Measurements from ENCODE around the gene CDH15. TPM values are rescaled to one million over a fixed set of nuclear protein-coding genes. Genes with fewer than 3 reads are reported as not detected.

CDH15 gene
- total RNA-seq, 4 donors from 2014 or later = 0.84 to 8.1 (median 1.9) TPM

DNA sequence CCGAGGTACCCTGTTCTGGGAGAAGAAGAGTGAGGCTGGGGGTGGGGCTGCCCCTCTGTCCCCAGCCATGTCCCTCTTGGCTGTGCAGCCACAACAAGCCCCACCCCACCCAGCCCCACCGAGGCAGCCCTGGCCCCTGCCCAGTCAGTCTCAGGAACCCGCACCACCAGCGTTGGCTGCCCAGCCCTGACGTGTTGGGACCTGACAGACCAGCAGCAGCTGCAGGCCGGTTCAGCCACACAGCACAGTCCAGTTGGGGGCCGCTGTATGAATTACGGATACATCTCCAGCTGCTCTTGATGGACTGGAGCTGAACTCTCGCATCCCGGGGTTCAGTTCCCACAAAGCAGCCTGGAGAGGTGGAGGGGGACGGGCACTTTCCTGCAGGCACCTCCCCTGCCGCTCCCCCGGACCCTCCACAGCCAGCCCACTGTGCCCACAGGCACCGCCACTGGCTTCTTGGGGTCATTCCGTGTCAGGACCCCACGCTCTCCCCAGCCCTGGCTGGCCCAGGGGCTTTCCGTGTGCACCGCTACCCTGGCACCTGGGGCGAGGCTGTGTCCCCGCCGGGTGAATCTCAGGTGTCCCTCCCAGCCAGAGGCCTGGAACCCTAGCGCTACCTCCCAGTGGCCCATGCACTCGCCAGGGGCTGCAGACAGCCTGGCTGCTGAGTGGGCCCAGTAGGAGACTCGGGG is 7.1 kb downstream of the CDH15 start:
- DNase-seq (ENCODE audit: low spot score in 2 of 2) = no peak
- no peak for TF ChIP-seq EP300 (IDR thresholded peaks at IDR 0.05)
- TF ChIP-seq, protein P1, sequence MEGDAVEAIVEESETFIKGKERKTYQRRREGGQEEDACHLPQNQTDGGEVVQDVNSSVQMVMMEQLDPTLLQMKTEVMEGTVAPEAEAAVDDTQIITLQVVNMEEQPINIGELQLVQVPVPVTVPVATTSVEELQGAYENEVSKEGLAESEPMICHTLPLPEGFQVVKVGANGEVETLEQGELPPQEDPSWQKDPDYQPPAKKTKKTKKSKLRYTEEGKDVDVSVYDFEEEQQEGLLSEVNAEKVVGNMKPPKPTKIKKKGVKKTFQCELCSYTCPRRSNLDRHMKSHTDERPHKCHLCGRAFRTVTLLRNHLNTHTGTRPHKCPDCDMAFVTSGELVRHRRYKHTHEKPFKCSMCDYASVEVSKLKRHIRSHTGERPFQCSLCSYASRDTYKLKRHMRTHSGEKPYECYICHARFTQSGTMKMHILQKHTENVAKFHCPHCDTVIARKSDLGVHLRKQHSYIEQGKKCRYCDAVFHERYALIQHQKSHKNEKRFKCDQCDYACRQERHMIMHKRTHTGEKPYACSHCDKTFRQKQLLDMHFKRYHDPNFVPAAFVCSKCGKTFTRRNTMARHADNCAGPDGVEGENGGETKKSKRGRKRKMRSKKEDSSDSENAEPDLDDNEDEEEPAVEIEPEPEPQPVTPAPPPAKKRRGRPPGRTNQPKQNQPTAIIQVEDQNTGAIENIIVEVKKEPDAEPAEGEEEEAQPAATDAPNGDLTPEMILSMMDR (IDR thresholded peaks at IDR 0.05) = no peak
- TF ChIP-seq POLR2A (IDR thresholded peaks at IDR 0.05) = no peak
- peaks cover 0 to 2% of the 10 kb centered on the region in 2 donors for H3K27me3 ChIP-seq
- no peaks in the 10 kb centered on the region for H3K9me3 ChIP-seq
- H3K4me3 ChIP-seq = no peak overlapping the region
- H3K36me3 ChIP-seq = peaks cover 0 to 23% (median 0%) of the 10 kb centered on the region in 3 donors
- H3K4me1 ChIP-seq = peaks cover 0 to 28% (median 11%) of the 10 kb centered on the region in 4 donors
- no peak overlapping the region for H3K27ac ChIP-seq
- 73 to 87% methylated on average over 17 to 23 of the region's 24 CpGs for WGBS, 2 donors

DNA sequence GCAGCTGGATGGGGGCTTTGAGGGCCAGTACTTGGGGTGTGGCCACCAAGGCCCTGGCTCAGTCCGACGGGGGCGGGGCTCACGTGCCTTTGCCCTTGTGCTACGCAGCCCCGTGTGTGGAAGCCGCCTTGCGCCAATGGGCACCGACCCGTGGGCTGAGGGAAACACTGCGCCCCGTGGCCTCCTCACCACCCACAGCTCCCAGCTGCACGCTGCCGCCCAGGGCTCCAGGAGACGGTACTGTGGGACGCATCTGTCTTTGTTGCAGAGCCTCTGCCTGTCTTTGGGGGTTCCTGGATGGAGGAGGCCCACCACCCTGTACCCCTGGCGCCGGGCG is 7.6 kb downstream of the CDH15 start:
- Histone ChIP-seq H3K4me1 (peaks cover 0 to 23% (median 11%) of the 10 kb centered on the region in 4 donors), H3K27ac (no peak overlapping the region), H3K27me3 (peaks cover 0 to 6% of the 10 kb centered on the region in 2 donors), H3K4me3 (no peak overlapping the region), H3K36me3 (peaks cover 0 to 23% (median 0%) of the 10 kb centered on the region in 3 donors), H3K9me3 (no peaks in the 10 kb centered on the region)
- TF ChIP-seq POLR2A (IDR thresholded peaks at IDR 0.05) = no peak
- TF ChIP-seq EP300 (IDR thresholded peaks at IDR 0.05) = no peak
- TF ChIP-seq, protein P1 (IDR thresholded peaks at IDR 0.05) = no peak
- 76 to 82% methylated on average over 13 to 18 of the region's 19 CpGs for whole genome bisulfite sequencing, 2 donors
- DNase-seq (ENCODE audit: low spot score in 2 of 2) = no peak

DNA sequence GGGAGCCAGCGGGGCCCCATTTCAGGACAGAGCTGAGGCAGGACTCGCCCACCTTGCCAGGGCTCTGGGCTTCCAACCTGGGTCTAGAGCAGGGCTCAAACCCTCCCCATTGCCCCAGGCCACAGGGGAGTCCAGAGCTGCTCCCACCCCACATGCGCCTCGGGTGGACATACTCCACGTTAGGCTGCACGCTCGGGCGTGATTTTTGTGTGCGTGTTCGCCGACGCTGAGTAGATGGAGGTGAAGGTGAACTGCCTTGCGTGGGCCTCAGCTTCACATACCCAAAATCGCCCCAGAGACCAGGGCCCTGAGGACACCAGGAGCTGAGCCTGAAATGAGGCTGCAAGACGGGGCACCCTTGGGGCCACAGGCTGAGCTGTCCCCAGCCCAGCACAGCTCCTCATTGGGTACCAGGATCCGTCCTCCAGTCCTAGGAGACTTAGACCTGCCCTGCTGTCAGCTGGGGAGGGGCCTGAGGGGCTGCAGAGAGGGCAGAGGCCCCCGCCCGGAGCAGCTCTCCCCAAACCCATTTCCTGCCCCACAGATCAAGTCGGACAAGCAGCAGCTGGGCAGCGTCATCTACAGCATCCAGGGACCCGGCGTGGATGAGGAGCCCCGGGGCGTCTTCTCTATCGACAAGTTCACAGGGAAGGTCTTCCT is 8.2 kb downstream of the CDH15 start:
- DNase-seq (ENCODE audit: low spot score in 2 of 2) = no peak
- TF ChIP-seq, protein P1 (IDR thresholded peaks at IDR 0.05) = no peak
- TF ChIP-seq POLR2A (IDR thresholded peaks at IDR 0.05) (no peak), EP300 (IDR thresholded peaks at IDR 0.05) (no peak)
- peaks cover 0 to 23% (median 0%) of the 10 kb centered on the region in 3 donors for H3K36me3 ChIP-seq
- no peak overlapping the region for H3K27ac ChIP-seq
- H3K4me1 ChIP-seq = peaks cover 0 to 16% (median 6%) of the 10 kb centered on the region in 4 donors
- H3K9me3 ChIP-seq = no peaks in the 10 kb centered on the region
- WGBS, 2 donors = 76 to 92% methylated on average over 18 to 22 of the region's 25 CpGs
- H3K27me3 ChIP-seq = peaks cover 0 to 6% of the 10 kb centered on the region in 2 donors
- H3K4me3 ChIP-seq = no peak overlapping the region

DNA sequence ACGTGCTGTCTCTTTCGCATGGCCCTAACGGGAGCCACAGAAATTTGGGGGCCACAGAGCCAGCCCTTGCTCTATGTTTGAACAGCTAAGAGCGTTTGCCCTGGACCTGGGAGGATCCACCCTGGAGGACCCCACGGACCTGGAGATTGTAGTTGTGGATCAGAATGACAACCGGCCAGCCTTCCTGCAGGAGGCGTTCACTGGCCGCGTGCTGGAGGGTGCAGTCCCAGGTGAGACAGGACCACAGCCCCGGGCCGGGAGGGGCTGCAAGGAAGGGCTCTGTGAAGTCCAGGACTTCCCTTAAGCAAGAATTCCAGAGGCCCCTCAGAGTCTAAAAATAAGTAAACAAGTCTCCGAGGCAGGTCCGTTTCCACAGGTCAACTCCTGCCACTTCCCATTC is 11.9 kb downstream of the CDH15 start:
- Histone ChIP-seq H3K36me3 (peaks cover 0 to 23% (median 0%) of the 10 kb centered on the region in 3 donors), H3K4me1 (no peaks in the 10 kb centered on the region), H3K9me3 (no peaks in the 10 kb centered on the region), H3K27me3 (peaks cover 0 to 6% of the 10 kb centered on the region in 2 donors), H3K4me3 (no peak overlapping the region), H3K27ac (no peak overlapping the region)
- WGBS, 2 donors = 46 to 55% methylated on average over 10 to 13 of the region's 13 CpGs
- TF ChIP-seq POLR2A (IDR thresholded peaks at IDR 0.05) (no peak), EP300 (IDR thresholded peaks at IDR 0.05) (no peak)
- TF ChIP-seq, protein P1 (IDR thresholded peaks at IDR 0.05) = no peak
- DNase-seq (ENCODE audit: low spot score in 2 of 2) = no peak
